Spleen (tissue), 7 donors: ENCODE results near the gene ABHD4.

ENCODE experiments used
- CTCF ChIP-seq, 11 experiments: fragments of 200-600 bp in 7 of 11; fragments of 450-650 bp in 4 of 11; sonication (generic) in 4 of 11; IDR thresholded peaks in 8 of 11; conservative IDR thresholded peaks in 3 of 11; 1 replicate in 7 of 11; 2 replicates in 4 of 11; pipeline versions ENCODE4 v1.4.0 to v1.8.0; 2016 to 2021; ENCODE audit warnings: antibody characterized with exemption in 11 of 11, inconsistent platforms in 4 of 11, mild to moderate bottlenecking in 1 of 11
- POLR2A ChIP-seq, 3 donors: fragments of 450-650 bp; IDR thresholded peaks; one replicate each; pipeline ENCODE4 v1.5.1; 2017; ENCODE audit warnings: antibody characterized with exemption in 3 of 3, mild to moderate bottlenecking in 1 of 3
- POLR2AphosphoS5 ChIP-seq, 3 donors: sonication (generic); formaldehyde crosslinking; IDR thresholded peaks; one replicate each; pipeline ENCODE4 v1.5.1; 2017; ENCODE audit warnings: antibody characterized with exemption in 3 of 3
- donor health status: DM: no; HTN: no; CAD: no; lungs with moderate emphysema.
- donor health status: DM: no; HTN: no; CAD: no.
- donor health status: DM: no; HTN: no; CAD: no.

GRCh38 chr14:22599349-22599748, 1.2 kb downstream of the ABHD4 start:
- no peak for TF ChIP-seq CTCF (IDR thresholded peaks at IDR 0.05 in 8 of 11, conservative IDR thresholded peaks at IDR 0.05 in 3 of 11)
- TF ChIP-seq POLR2A (IDR thresholded peaks at IDR 0.05), result no peak
- no peak for TF ChIP-seq POLR2AphosphoS5 (IDR thresholded peaks at IDR 0.05)
